AG20443 (cell line): ENCODE results near the gene RAB11A.

ENCODE experiments used
- DNase-seq: peaks from one replicate; pipeline ENCODE4 v3.0.0; 2012; ENCODE audit warnings: low spot score, mixed read lengths

RAB11A gene

GRCh38 chr15:65917936-65918335 lies 48.6 kb downstream of the RAB11A start:
- no peak for DNase-seq

- no peak for DNase-seq
Observed at GRCh38 chr15:65918357-65918920, 49.1 kb downstream of the RAB11A start.

GRCh38 chr15:65918945-65919344 lies 49.7 kb downstream of the RAB11A start:
- DNase-seq = no peak

GRCh38 chr15:65919353-65919752 lies 50.1 kb downstream of the RAB11A start:
- DNase-seq = no peak

GRCh38 chr15:65920121-65920520 lies 50.8 kb downstream of the RAB11A start:
- no peak for DNase-seq

- peak; percentile 45 for DNase-seq
Observed at GRCh38 chr15:65920825-65921309, 51.6 kb downstream of the RAB11A start.

- no peak for DNase-seq
Observed at GRCh38 chr15:65921780-65922179, 52.5 kb downstream of the RAB11A start.

GRCh38 chr15:65922621-65923020 lies 53.3 kb downstream of the RAB11A start:
- DNase-seq = no peak

GRCh38 chr15:65923264-65923663 lies 54.0 kb downstream of the RAB11A start:
- no peak for DNase-seq

- DNase-seq = no peak
Observed at GRCh38 chr15:65924004-65924403, 54.7 kb downstream of the RAB11A start.

GRCh38 chr15:65925338-65925737 lies 56.0 kb downstream of the RAB11A start:
- DNase-seq = no peak

- no peak for DNase-seq
Observed at GRCh38 chr15:65926459-65926858, 57.2 kb downstream of the RAB11A start.

- no peak for DNase-seq
Observed at GRCh38 chr15:65926899-65927298, 57.6 kb downstream of the RAB11A start.

GRCh38 chr15:65927545-65927944 lies 58.3 kb downstream of the RAB11A start:
- DNase-seq = no peak

GRCh38 chr15:65929573-65929972 lies 60.3 kb downstream of the RAB11A start:
- no peak for DNase-seq

- DNase-seq = no peak
Observed at GRCh38 chr15:65930134-65930533, 60.8 kb downstream of the RAB11A start.

- no peak for DNase-seq
Observed at GRCh38 chr15:65931221-65931620, 61.9 kb downstream of the RAB11A start.

GRCh38 chr15:65935391-65935790 lies 66.1 kb downstream of the RAB11A start:
- no peak for DNase-seq

- DNase-seq = no peak
Observed at GRCh38 chr15:65936282-65936681, 67.0 kb downstream of the RAB11A start.

- DNase-seq = no peak
Observed at GRCh38 chr15:65937054-65937453, 67.8 kb downstream of the RAB11A start.

- no peak for DNase-seq
Observed at GRCh38 chr15:65937476-65937875, 68.2 kb downstream of the RAB11A start.

GRCh38 chr15:65938604-65939003 lies 69.3 kb downstream of the RAB11A start:
- no peak for DNase-seq

GRCh38 chr15:65939901-65940617 lies 70.8 kb downstream of the RAB11A start:
- DNase-seq = peak; percentile 95

- DNase-seq = peak; percentile 31
Observed at GRCh38 chr15:65940618-65940909, 71.3 kb downstream of the RAB11A start.
